Mesenchymal stem cell (in vitro differentiated cells and primary cell): ENCODE results near the gene C16orf78.

ENCODE experiments used
- DNase-seq: peaks from one replicate; pipeline ENCODE4 v3.0.0-alpha.2; 2013
- H2AFZ ChIP-seq: one replicate; pipeline ENCODE4 v1.6.1; 2013; ENCODE audit warnings: low read depth, mild to moderate bottlenecking, control low read depth, inconsistent platforms, low read length, moderate library complexity
- H2AK5ac ChIP-seq: 2 replicates; pipeline ENCODE4 v1.6.1; 2013; ENCODE audit warnings: low read length, moderate library complexity, mild to moderate bottlenecking, inconsistent platforms; ENCODE audit not compliant: severe bottlenecking
- H2BK120ac ChIP-seq: one replicate; pipeline ENCODE4 v1.6.1; 2013; ENCODE audit warnings: low read depth, mild to moderate bottlenecking, inconsistent platforms, low read length, moderate library complexity
- H2BK12ac ChIP-seq, 2 experiments: one replicate each; pipeline ENCODE4 v1.6.1; 2013; ENCODE audit warnings: inconsistent platforms in 2 of 2, low read length in 2 of 2, mild to moderate bottlenecking in 2 of 2, moderate library complexity in 2 of 2, control low read depth in 1 of 2
- H2BK15ac ChIP-seq: one replicate; pipeline ENCODE4 v1.6.1; 2013; ENCODE audit warnings: mild to moderate bottlenecking, low read depth, inconsistent platforms; ENCODE audit not compliant: poor library complexity, severe bottlenecking
- H2BK5ac ChIP-seq: 2 replicates; pipeline ENCODE4 v1.6.1; 2013; ENCODE audit warnings: low read depth, mild to moderate bottlenecking, low read length, control low read depth, inconsistent platforms; ENCODE audit not compliant: poor library complexity, severe bottlenecking
- H3K14ac ChIP-seq, 2 experiments: one replicate each; pipeline ENCODE4 v1.6.1; 2013; ENCODE audit warnings: inconsistent platforms in 2 of 2, low read length in 2 of 2, control low read depth in 1 of 2, mild to moderate bottlenecking in 1 of 2, moderate library complexity in 1 of 2
- H3K18ac ChIP-seq, 2 experiments: one replicate each; pipeline ENCODE4 v1.6.1; 2013; ENCODE audit warnings: inconsistent platforms in 2 of 2, low read length in 2 of 2, control low read depth in 1 of 2, low read depth in 1 of 2, mild to moderate bottlenecking in 1 of 2
- H3K23ac ChIP-seq, 2 experiments: one replicate each; pipeline ENCODE4 v1.6.1; 2013; ENCODE audit warnings: inconsistent platforms in 2 of 2, low read length in 2 of 2, mild to moderate bottlenecking in 2 of 2, moderate library complexity in 2 of 2, control low read depth in 1 of 2
- H3K27ac ChIP-seq: 2 replicates; pipeline ENCODE4 v1.5.1; 2013; ENCODE audit warnings: mild to moderate bottlenecking, moderate library complexity, low read length, control low read depth, inconsistent platforms; ENCODE audit not compliant: poor library complexity, severe bottlenecking
- H3K27me3 ChIP-seq, 2 experiments: 2 replicates each; pipeline versions ENCODE4 v1.6.1 to v1.7.0; 2013; ENCODE audit warnings: low read length in 2 of 2, mild to moderate bottlenecking in 2 of 2, moderate library complexity in 2 of 2, control low read depth in 1 of 2, inconsistent platforms in 1 of 2; ENCODE audit not compliant: control insufficient read depth in 1 of 2, insufficient read depth in 1 of 2
- H3K36me3 ChIP-seq, 2 experiments: 2 replicates each; pipeline versions ENCODE4 v1.6.1 to v1.7.0; 2013; ENCODE audit warnings: low read length in 2 of 2, control low read depth in 1 of 2, inconsistent platforms in 1 of 2, low read depth in 1 of 2, mild to moderate bottlenecking in 1 of 2; ENCODE audit not compliant: insufficient read depth in 2 of 2, control insufficient read depth in 1 of 2
- H3K4ac ChIP-seq, 2 experiments: one replicate each; pipeline ENCODE4 v1.6.1; 2013; ENCODE audit warnings: inconsistent platforms in 2 of 2, low read length in 2 of 2, mild to moderate bottlenecking in 2 of 2, moderate library complexity in 2 of 2, control low read depth in 1 of 2, low read depth in 1 of 2
- H3K4me1 ChIP-seq: 2 replicates; pipeline ENCODE4 v1.6.1; 2013; ENCODE audit warnings: low read depth, low read length, control low read depth; ENCODE audit not compliant: control insufficient read depth, insufficient read depth
- H3K4me2 ChIP-seq: 2 replicates; pipeline ENCODE4 v1.6.1; 2013; ENCODE audit warnings: low read length, mild to moderate bottlenecking, inconsistent platforms; ENCODE audit not compliant: poor library complexity, severe bottlenecking
- H3K4me3 ChIP-seq, 2 experiments: 2 replicates each; pipeline versions ENCODE4 v1.5.1 to v1.7.0; 2013; ENCODE audit warnings: low read length in 2 of 2, mild to moderate bottlenecking in 2 of 2, control low read depth in 1 of 2, low read depth in 1 of 2; ENCODE audit not compliant: insufficient read depth in 1 of 2
- H3K79me1 ChIP-seq: replicated peaks from 2 replicates; pipeline ENCODE4 v1.6.1; 2013; ENCODE audit warnings: mild to moderate bottlenecking, control low read depth, low read length, inconsistent platforms; ENCODE audit not compliant: poor library complexity, severe bottlenecking
- H3K9ac ChIP-seq: 2 replicates; pipeline ENCODE4 v1.7.0; 2013; ENCODE audit warnings: mild to moderate bottlenecking, low read length, moderate library complexity
- H3K9me3 ChIP-seq: 2 replicates; pipeline ENCODE4 v1.7.0; 2013; ENCODE audit warnings: mild to moderate bottlenecking, low read length; ENCODE audit not compliant: control insufficient read depth
- H4K8ac ChIP-seq: one replicate; pipeline ENCODE4 v1.6.1; 2013; ENCODE audit warnings: inconsistent platforms, mild to moderate bottlenecking, low read length, moderate library complexity
- H4K91ac ChIP-seq: one replicate; pipeline ENCODE4 v1.6.1; 2013; ENCODE audit warnings: mild to moderate bottlenecking, low read length, inconsistent platforms
- WGBS: methylation state at CpG from one replicate; pipeline ENCODE4 v1.1.7; 2013; ENCODE audit warnings: mixed read lengths; 5-methylcytosine and 5-hydroxymethylcytosine counted together

Gene C16orf78

DNA sequence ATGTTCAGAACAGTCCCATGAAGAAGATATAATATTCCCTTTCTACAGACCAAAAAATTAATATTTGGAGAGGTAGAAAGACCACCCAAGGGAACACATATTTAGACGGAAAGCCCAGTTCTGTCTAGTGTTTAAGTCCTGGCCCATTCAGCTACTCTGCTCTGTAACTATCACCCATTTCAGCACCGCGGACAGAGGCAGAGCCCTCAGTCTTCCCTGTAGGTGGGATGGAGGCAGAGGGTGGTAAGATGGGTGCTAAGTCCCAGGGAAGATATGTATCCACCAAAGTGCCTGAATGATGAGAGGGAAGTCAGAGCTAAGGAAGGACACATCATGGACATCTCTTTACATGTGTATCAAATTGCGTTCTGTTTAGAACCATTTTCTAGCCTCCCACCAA lies 27.8 kb upstream of the C16orf78 start:
- Histone ChIP-seq H2BK5ac (no peak overlapping the region), H3K9ac (no peak overlapping the region), H2BK120ac (no peak overlapping the region), H3K23ac (no peak overlapping the region), H3K9me3 (no peaks in the 10 kb centered on the region), H3K4me3 (no peak overlapping the region), H2AK5ac (no peak overlapping the region), H2AFZ (no peak overlapping the region), H3K4me2 (no peak overlapping the region), H3K27me3 (peaks cover 0 to 28% of the 10 kb centered on the region in 2 experiments), H3K27ac (no peak overlapping the region), H4K91ac (no peak overlapping the region), H4K8ac (no peak overlapping the region), H3K4ac (no peak overlapping the region), H3K18ac (no peak overlapping the region), H3K79me1 (no peaks in the 10 kb centered on the region), H3K4me1 (no peaks in the 10 kb centered on the region), H3K14ac (no peak overlapping the region), H2BK12ac (no peak overlapping the region), H2BK15ac (no peak overlapping the region), H3K36me3 (no peaks in the 10 kb centered on the region)
- WGBS = 35% methylated on average over 4 of the region's 4 CpGs
- DNase-seq = no peak

DNA sequence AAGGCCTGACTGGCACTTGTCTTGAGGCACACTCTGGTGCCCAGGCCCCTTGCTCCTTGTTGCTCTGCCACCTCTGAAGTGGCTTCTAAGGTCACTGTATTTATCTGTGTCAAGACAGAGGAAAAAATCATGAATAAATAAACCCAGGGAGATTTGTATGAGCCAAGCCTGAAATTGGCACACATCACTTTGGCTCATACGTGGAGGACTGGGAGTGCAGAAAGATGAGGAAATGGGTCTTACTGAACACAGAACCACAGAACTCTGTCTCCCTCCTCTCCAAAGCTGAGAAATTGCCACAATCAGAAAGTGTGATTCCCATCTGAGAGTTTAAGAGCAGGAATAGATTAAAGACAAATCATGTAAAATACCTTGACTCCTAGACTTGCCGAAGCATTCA lies 27.1 kb upstream of the C16orf78 start:
- H3K9me3 ChIP-seq = no peaks in the 10 kb centered on the region
- H2AFZ ChIP-seq = no peak overlapping the region
- WGBS = 79% methylated on average over 2 of the region's 2 CpGs
- no peak overlapping the region for H3K23ac ChIP-seq
- no peak for DNase-seq
- H3K4me2 ChIP-seq = no peak overlapping the region
- H2BK15ac ChIP-seq = no peak overlapping the region
- H3K14ac ChIP-seq = no peak overlapping the region
- no peak overlapping the region for H2AK5ac ChIP-seq
- H3K27ac ChIP-seq = no peak overlapping the region
- no peak overlapping the region for H2BK12ac ChIP-seq
- H3K18ac ChIP-seq = no peak overlapping the region
- no peak overlapping the region for H2BK5ac ChIP-seq
- H3K9ac ChIP-seq = no peak overlapping the region
- H2BK120ac ChIP-seq = no peak overlapping the region
- no peak overlapping the region for H4K8ac ChIP-seq
- no peak overlapping the region for H3K4ac ChIP-seq
- H3K27me3 ChIP-seq = peaks cover 0 to 34% of the 10 kb centered on the region in 2 experiments
- no peaks in the 10 kb centered on the region for H3K36me3 ChIP-seq
- no peak overlapping the region for H3K4me3 ChIP-seq
- H3K79me1 ChIP-seq = no peaks in the 10 kb centered on the region
- H4K91ac ChIP-seq = no peak overlapping the region
- H3K4me1 ChIP-seq = no peaks in the 10 kb centered on the region

DNA sequence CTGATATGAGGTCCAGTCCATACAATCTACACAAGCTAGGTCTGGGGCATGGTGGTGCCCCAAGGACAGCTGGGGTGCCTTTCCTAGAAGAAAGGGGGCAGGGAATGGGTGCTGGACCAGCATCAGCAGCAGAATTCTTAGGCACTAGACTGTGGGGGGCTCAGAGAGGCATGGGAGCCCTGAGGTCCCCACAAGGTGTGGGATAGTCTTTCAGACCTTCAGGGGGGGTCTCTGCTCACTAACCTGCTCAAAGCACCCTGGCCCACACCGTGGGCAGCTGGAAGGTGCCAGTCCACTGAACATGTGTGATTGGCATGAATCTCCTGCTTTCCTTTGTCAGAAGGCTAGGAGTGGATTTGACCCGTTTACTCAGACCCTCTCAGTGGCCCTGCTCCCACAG lies 26.1 kb upstream of the C16orf78 start:
- 39% methylated on average over 2 of the region's 2 CpGs for WGBS
- H4K8ac ChIP-seq = no peak overlapping the region
- no peaks in the 10 kb centered on the region for H3K79me1 ChIP-seq
- H3K18ac ChIP-seq = no peak overlapping the region
- no peak overlapping the region for H3K4me3 ChIP-seq
- no peak overlapping the region for H4K91ac ChIP-seq
- DNase-seq = no peak
- no peak overlapping the region for H3K14ac ChIP-seq
- H2BK15ac ChIP-seq = no peak overlapping the region
- no peak overlapping the region for H2AFZ ChIP-seq
- no peak overlapping the region for H2BK120ac ChIP-seq
- no peak overlapping the region for H2BK5ac ChIP-seq
- H3K4me1 ChIP-seq = no peaks in the 10 kb centered on the region
- H2BK12ac ChIP-seq = no peak overlapping the region
- no peak overlapping the region for H3K9ac ChIP-seq
- H3K4me2 ChIP-seq = no peak overlapping the region
- no peak overlapping the region for H2AK5ac ChIP-seq
- no peaks in the 10 kb centered on the region for H3K36me3 ChIP-seq
- H3K9me3 ChIP-seq = no peaks in the 10 kb centered on the region
- no peak overlapping the region for H3K27ac ChIP-seq
- H3K27me3 ChIP-seq = peaks cover 0 to 38% of the 10 kb centered on the region in 2 experiments
- H3K23ac ChIP-seq = no peak overlapping the region
- H3K4ac ChIP-seq = no peak overlapping the region

DNA sequence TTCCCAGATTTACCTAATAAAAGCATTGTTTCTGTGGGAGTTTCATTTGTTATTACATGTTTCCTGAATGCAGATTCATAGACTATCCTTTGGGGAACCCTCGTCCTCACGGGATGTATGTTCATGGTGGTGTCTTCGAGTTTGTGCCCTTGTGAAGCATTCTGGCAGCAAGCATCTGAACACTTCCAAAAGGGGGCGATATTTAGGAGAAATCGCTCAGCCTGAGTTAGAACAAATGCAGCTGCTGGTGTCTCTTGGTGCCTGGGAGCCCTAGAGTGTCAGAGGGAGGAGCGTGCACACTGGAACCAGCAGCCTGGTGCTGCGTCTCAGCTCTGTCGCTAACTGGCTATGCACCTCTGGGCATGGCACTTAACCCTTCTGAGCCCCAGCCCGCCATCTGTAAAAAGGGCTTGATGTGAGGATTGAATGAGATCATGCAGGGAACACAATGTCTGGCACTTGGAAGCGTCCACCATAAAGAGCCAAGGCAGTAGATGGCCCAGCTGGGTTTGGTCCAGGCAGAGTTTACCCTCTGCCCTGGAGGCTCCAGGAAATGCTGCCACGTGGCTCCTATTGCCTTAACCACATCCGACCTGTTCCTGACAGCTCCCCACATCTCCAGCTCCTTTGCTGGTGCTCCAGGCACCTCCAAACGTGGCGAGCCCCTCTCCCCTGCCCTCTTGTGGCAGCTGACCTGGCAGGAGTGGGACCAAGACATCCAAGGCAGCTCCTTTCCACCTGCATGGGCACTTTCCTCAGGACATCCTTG lies 25.0 kb upstream of the C16orf78 start:
- no peak overlapping the region for H3K27ac ChIP-seq
- H3K4me2 ChIP-seq = no peak overlapping the region
- H3K23ac ChIP-seq = no peak overlapping the region
- no peak overlapping the region for H2BK15ac ChIP-seq
- peaks cover 0 to 44% of the 10 kb centered on the region in 2 experiments for H3K27me3 ChIP-seq
- H2BK5ac ChIP-seq = no peak overlapping the region
- H3K9ac ChIP-seq = no peak overlapping the region
- H2AFZ ChIP-seq = no peak overlapping the region
- H3K79me1 ChIP-seq = no peaks in the 10 kb centered on the region
- no peaks in the 10 kb centered on the region for H3K9me3 ChIP-seq
- H3K4me1 ChIP-seq = no peaks in the 10 kb centered on the region
- WGBS = 54% methylated on average over 14 of the region's 14 CpGs
- no peak overlapping the region for H2BK120ac ChIP-seq
- no peaks in the 10 kb centered on the region for H3K36me3 ChIP-seq
- no peak overlapping the region for H4K8ac ChIP-seq
- H3K4ac ChIP-seq = no peak overlapping the region
- no peak overlapping the region for H2AK5ac ChIP-seq
- no peak for DNase-seq
- no peak overlapping the region for H3K4me3 ChIP-seq
- no peak overlapping the region for H2BK12ac ChIP-seq
- no peak overlapping the region for H3K14ac ChIP-seq
- H3K18ac ChIP-seq = no peak overlapping the region
- H4K91ac ChIP-seq = no peak overlapping the region
